HEK293 (cell line): ENCODE results near the gene CEBPA.

Experiments
- CTCF ChIA-PET: fragments of 350-600 bp; formaldehyde crosslinking; extraction: SDS; loops from one replicate; lab custom pipeline; 2021; ENCODE audit warnings: antibody characterized with exemption; lab: Yijun Ruan, JAX
- POLR2A ChIA-PET: fragments of 300-600 bp; formaldehyde crosslinking; extraction: SDS; loops from one replicate; lab custom pipeline; 2020; ENCODE audit warnings: antibody characterized with exemption, inconsistent platforms; lab: Yijun Ruan, JAX
- H3K27ac ChIP-seq: fragments of 200-500 bp; sonication (Bioruptor generic); 2 replicates; pipeline ENCODE4 v1.5.1; 2014; ENCODE audit warnings: low read depth, low read length, control low read depth, inconsistent platforms; ENCODE audit errors: extremely low read depth
- H3K36me3 ChIP-seq, 2 experiments: fragments of 200-500 bp in 1 of 2; sonication (Bioruptor generic) in 1 of 2; 1 replicate in 1 of 2; 2 replicates in 1 of 2; pipeline ENCODE4 v1.5.1; 2014 to 2017; ENCODE audit warnings: inconsistent platforms in 2 of 2, low read length in 2 of 2; ENCODE audit not compliant: control insufficient read depth in 2 of 2, insufficient read depth in 1 of 2
- H3K4me1 ChIP-seq: fragments of 200-500 bp; sonication (Bioruptor generic); 2 replicates; pipeline ENCODE4 v1.5.1; 2014; ENCODE audit warnings: mild to moderate bottlenecking, low read length, inconsistent platforms; ENCODE audit not compliant: control insufficient read depth, insufficient read depth
- H3K4me3 ChIP-seq: 2 replicates; pipeline ENCODE4 v1.5.1; 2011; ENCODE audit warnings: low read depth, mild to moderate bottlenecking, control low read depth, low read length, moderate library complexity
- H3K9me3 ChIP-seq: fragments of 200-500 bp; sonication (Bioruptor generic); 2 replicates; pipeline ENCODE4 v1.5.1; 2014; ENCODE audit warnings: low read depth, low read length, inconsistent platforms; ENCODE audit not compliant: control insufficient read depth, insufficient read depth
- EGR2 ChIP-seq: fragments of 450-650 bp; formaldehyde crosslinking; IDR thresholded peaks from 2 replicates; pipeline ENCODE4 v1.5.1; 2016; ENCODE audit warnings: low read depth, missing biosample characterization, missing genetic modification characterization
- ELK4 ChIP-seq: IDR thresholded peaks from 2 replicates; pipeline ENCODE4 v1.6.1; 2011; ENCODE audit warnings: mild to moderate bottlenecking, low read depth, low read length, borderline replicate concordance
- KLF1 ChIP-seq: fragments of 450-650 bp; formaldehyde crosslinking; IDR thresholded peaks from 2 replicates; pipeline ENCODE4 v1.5.1; 2016; ENCODE audit warnings: missing biosample characterization, missing genetic modification characterization
- KLF7 ChIP-seq: fragments of 450-650 bp; formaldehyde crosslinking; IDR thresholded peaks from 2 replicates; pipeline ENCODE4 v1.5.1; 2016; ENCODE audit warnings: missing biosample characterization, missing genetic modification characterization, borderline replicate concordance
- SCRT1 ChIP-seq: fragments of 450-650 bp; formaldehyde crosslinking; IDR thresholded peaks from 2 replicates; pipeline ENCODE4 v1.5.1; 2016; ENCODE audit warnings: missing biosample characterization, missing genetic modification characterization, borderline replicate concordance
- WT1 ChIP-seq: fragments of 450-650 bp; formaldehyde crosslinking; IDR thresholded peaks from 2 replicates; pipeline ENCODE4 v1.5.1; 2016; ENCODE audit warnings: missing biosample characterization, missing genetic modification characterization
- ZBTB10 ChIP-seq: fragments of 450-650 bp; formaldehyde crosslinking; IDR thresholded peaks from 2 replicates; pipeline ENCODE4 v1.5.1; 2016; ENCODE audit warnings: missing biosample characterization, missing genetic modification characterization
- ZFP41 ChIP-seq: fragments of 450-650 bp; formaldehyde crosslinking; IDR thresholded peaks from 2 replicates; pipeline ENCODE4 v1.5.1; 2016; ENCODE audit warnings: missing biosample characterization, missing genetic modification characterization, borderline replicate concordance
- ZNF10 ChIP-seq: fragments of 450-650 bp; formaldehyde crosslinking; IDR thresholded peaks from 2 replicates; pipeline ENCODE4 v1.5.1; 2017; ENCODE audit warnings: missing biosample characterization, missing genetic modification characterization
- ZNF133 ChIP-seq: fragments of 450-650 bp; formaldehyde crosslinking; IDR thresholded peaks from 2 replicates; pipeline ENCODE4 v1.5.1; 2016; ENCODE audit warnings: missing biosample characterization, missing genetic modification characterization
- ZNF140 ChIP-seq: fragments of 450-650 bp; formaldehyde crosslinking; IDR thresholded peaks from 2 replicates; pipeline ENCODE4 v1.5.1; 2016; ENCODE audit warnings: missing biosample characterization, missing genetic modification characterization
- ZNF146 ChIP-seq: fragments of 450-650 bp; formaldehyde crosslinking; IDR thresholded peaks from 2 replicates; pipeline ENCODE4 v1.5.1; 2016; ENCODE audit warnings: missing biosample characterization, missing genetic modification characterization
- ZNF16 ChIP-seq: fragments of 450-650 bp; formaldehyde crosslinking; IDR thresholded peaks from 2 replicates; pipeline ENCODE4 v1.5.1; 2016; ENCODE audit warnings: low read depth, missing biosample characterization, missing genetic modification characterization
- ZNF175 ChIP-seq: fragments of 450-650 bp; formaldehyde crosslinking; IDR thresholded peaks from 2 replicates; pipeline ENCODE4 v1.5.1; 2016; ENCODE audit warnings: missing biosample characterization, missing genetic modification characterization
- ZNF2 ChIP-seq: fragments of 450-650 bp; formaldehyde crosslinking; IDR thresholded peaks from 2 replicates; pipeline ENCODE4 v1.5.1; 2016; ENCODE audit warnings: missing biosample characterization, missing genetic modification characterization
- ZNF24 ChIP-seq: fragments of 450-650 bp; formaldehyde crosslinking; IDR thresholded peaks from 2 replicates; pipeline ENCODE4 v1.5.1; 2016; ENCODE audit warnings: missing biosample characterization, missing genetic modification characterization
- ZNF426 ChIP-seq: fragments of 450-650 bp; formaldehyde crosslinking; IDR thresholded peaks from 2 replicates; pipeline ENCODE4 v1.5.1; 2017; ENCODE audit warnings: missing biosample characterization, missing genetic modification characterization, mild to moderate bottlenecking, inconsistent platforms, moderate library complexity
- ZNF785 ChIP-seq: fragments of 450-650 bp; formaldehyde crosslinking; IDR thresholded peaks from 2 replicates; pipeline ENCODE4 v1.5.1; 2016; ENCODE audit warnings: missing biosample characterization, missing genetic modification characterization
- ZNF843 ChIP-seq: fragments of 450-650 bp; formaldehyde crosslinking; IDR thresholded peaks from 2 replicates; pipeline ENCODE4 v1.5.1; 2016; ENCODE audit warnings: missing biosample characterization, missing genetic modification characterization
- ZXDB ChIP-seq: fragments of 450-650 bp; formaldehyde crosslinking; IDR thresholded peaks from 2 replicates; pipeline ENCODE4 v1.5.1; 2016; ENCODE audit warnings: missing biosample characterization, missing genetic modification characterization
- TF ChIP-seq, protein P1 (sequence below): fragments of 450-650 bp; formaldehyde crosslinking; IDR thresholded peaks from 2 replicates; pipeline ENCODE4 v1.5.1; 2017; ENCODE audit warnings: missing biosample characterization, missing genetic modification characterization

The CEBPA gene

DNA sequence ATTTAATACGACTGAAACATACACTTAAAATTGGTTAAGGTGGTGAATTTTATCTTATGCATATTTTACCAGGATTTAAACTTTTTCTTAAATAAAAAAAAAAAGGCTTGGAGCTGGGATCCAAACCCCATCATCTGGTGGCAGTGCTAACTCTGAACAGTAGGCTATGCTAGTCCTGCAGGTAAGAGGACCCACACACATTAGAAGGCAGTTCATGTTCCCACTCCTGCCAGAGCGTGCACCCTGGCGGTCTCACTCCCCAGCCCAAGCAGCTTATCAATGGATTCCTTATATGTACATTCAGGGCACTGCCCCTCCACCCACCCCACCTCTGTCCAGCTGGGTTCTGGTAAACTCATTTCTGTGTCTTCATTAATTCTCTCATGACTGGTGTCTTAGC is 31.3 kb upstream of the CEBPA start:
- ChIA-PET CTCF (interaction anchor here (0.6 to 1.0 kb wide), 4 partner anchors 31 to 788 kb away, joined by 3 to 6 read pairs (median 3); no protein-coding TSS in a partner anchor), POLR2A (interaction anchor here (1.0 kb wide), 1 partner anchor 31 kb away, joined by 5 read pairs; the partner anchor contains the start of gene CEBPA)
- no peaks in the 10 kb centered on the region for H3K9me3 ChIP-seq
- no peak for TF ChIP-seq ZNF426 (tag by site-specific recombination)
- TF ChIP-seq, protein P1, sequence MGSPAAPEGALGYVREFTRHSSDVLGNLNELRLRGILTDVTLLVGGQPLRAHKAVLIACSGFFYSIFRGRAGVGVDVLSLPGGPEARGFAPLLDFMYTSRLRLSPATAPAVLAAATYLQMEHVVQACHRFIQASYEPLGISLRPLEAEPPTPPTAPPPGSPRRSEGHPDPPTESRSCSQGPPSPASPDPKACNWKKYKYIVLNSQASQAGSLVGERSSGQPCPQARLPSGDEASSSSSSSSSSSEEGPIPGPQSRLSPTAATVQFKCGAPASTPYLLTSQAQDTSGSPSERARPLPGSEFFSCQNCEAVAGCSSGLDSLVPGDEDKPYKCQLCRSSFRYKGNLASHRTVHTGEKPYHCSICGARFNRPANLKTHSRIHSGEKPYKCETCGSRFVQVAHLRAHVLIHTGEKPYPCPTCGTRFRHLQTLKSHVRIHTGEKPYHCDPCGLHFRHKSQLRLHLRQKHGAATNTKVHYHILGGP (tag by site-specific recombination), result no peak
- TF ChIP-seq ZBTB10 (tag by site-specific recombination), result no peak
- TF ChIP-seq ZXDB (tag by site-specific recombination), result no peak
- no peak for TF ChIP-seq ZNF10 (tag by site-specific recombination)
- TF ChIP-seq ZNF2 (tag by site-specific recombination), result no peak
- no peak for TF ChIP-seq ZNF175 (tag by site-specific recombination)
- no peak for TF ChIP-seq ZFP41 (tag by site-specific recombination)
- TF ChIP-seq KLF1, result no peak
- no peak for TF ChIP-seq KLF7 (tag by site-specific recombination)
- TF ChIP-seq ZNF140 (tag by site-specific recombination), result no peak
- no peak for TF ChIP-seq ZNF24
- TF ChIP-seq ZNF785 (tag by site-specific recombination), result no peak
- no peak for TF ChIP-seq WT1 (tag by site-specific recombination)
- no peak for TF ChIP-seq ELK4
- no peak for TF ChIP-seq ZNF16
- TF ChIP-seq ZNF133 (tag by site-specific recombination), result no peak
- no peak for TF ChIP-seq SCRT1 (tag by site-specific recombination)
- TF ChIP-seq ZNF843 (tag by site-specific recombination), result no peak
- no peaks in the 10 kb centered on the region for H3K4me1 ChIP-seq
- H3K4me3 ChIP-seq, result no peak overlapping the region
- no peak overlapping the region for H3K27ac ChIP-seq
- no peaks in the 10 kb centered on the region; a peak in 1 of 3 replicates for H3K36me3 ChIP-seq

- H3K4me1 ChIP-seq, result no peaks in the 10 kb centered on the region
- H3K36me3 ChIP-seq, result no peaks in the 10 kb centered on the region; a peak in 1 of 3 replicates
- ChIA-PET CTCF (interaction anchor here (0.6 to 1.0 kb wide), 4 partner anchors 14 to 789 kb away, joined by 3 to 7 read pairs (median 4); no protein-coding TSS in a partner anchor), POLR2A (interaction anchor here (1.0 kb wide), 1 partner anchor 30 kb away, joined by 5 read pairs; the partner anchor contains the start of gene CEBPA)
- H3K9me3 ChIP-seq, result no peaks in the 10 kb centered on the region
- TF ChIP-seq ZNF146 (tag by site-specific recombination), result peak; percentile 78
- no peak for TF ChIP-seq EGR2 (tag by site-specific recombination)
- TF ChIP-seq, all 188 proteins: peak for 1
- H3K27ac ChIP-seq, result no peak overlapping the region
- H3K4me3 ChIP-seq, result no peak overlapping the region
Observed at GRCh38 chr19:33333151-33333550, 30.8 kb upstream of the CEBPA start.
